GM19328 (cell line): ENCODE results near the gene HEATR5B.

Experiments
- ATAC-seq: cut with Tn5 transposase; IDR thresholded peaks from one replicate; pipeline ENCODE4 v1.9.1; 2021; ENCODE audit warnings: mild to moderate bottlenecking, moderate library complexity; ENCODE audit not compliant: unreplicated experiment

HEATR5B gene

GRCh38 chr2:37083873-37084794, at the start of gene HEATR5B, which contains the start of gene GPATCH11:
Gene HEATR5B, minus strand, starts transcription at chr2:37084372. Its CDS starts 958 bp downstream, at chr2:37083414.
Gene GPATCH11, plus strand, starts transcription at chr2:37084518. Its CDS starts 3,864 bp downstream, at chr2:37088382.
- peak; percentile 84 for ATAC-seq

GRCh38 chr2:37132914-37133313, 48.7 kb upstream of the HEATR5B start:
- no peak for ATAC-seq

GRCh38 chr2:37125416-37125815, 41.2 kb upstream of the HEATR5B start:
- no peak for ATAC-seq

GRCh38 chr2:37119157-37119556, 35.0 kb upstream of the HEATR5B start:
- ATAC-seq, result no peak

- no peak for ATAC-seq
These were observed 33.4 kb upstream of the HEATR5B start for GRCh38 chr2:37117566-37117965.

- ATAC-seq, result no peak
These were observed 27.8 kb upstream of the HEATR5B start for GRCh38 chr2:37111958-37112357.

GRCh38 chr2:37110306-37111212, 26.4 kb upstream of the HEATR5B start:
- no peak for ATAC-seq

- ATAC-seq, result no peak
These were observed 25.4 kb upstream of the HEATR5B start for GRCh38 chr2:37109523-37109922.

- no peak for ATAC-seq
These were observed 21.0 kb upstream of the HEATR5B start for GRCh38 chr2:37105150-37105549.

- ATAC-seq, result no peak
These were observed 20.0 kb upstream of the HEATR5B start for GRCh38 chr2:37104178-37104577.

GRCh38 chr2:37102588-37102987, 18.4 kb upstream of the HEATR5B start:
- ATAC-seq, result no peak

GRCh38 chr2:37100054-37100453, 15.9 kb upstream of the HEATR5B start:
- ATAC-seq, result no peak

- no peak for ATAC-seq
These were observed 14.4 kb upstream of the HEATR5B start for GRCh38 chr2:37098416-37099118.

GRCh38 chr2:37096568-37096967, 12.4 kb upstream of the HEATR5B start:
- ATAC-seq, result no peak

- peak; percentile 37 for ATAC-seq
These were observed 7.7 kb upstream of the HEATR5B start for GRCh38 chr2:37091873-37092272.

- peak; percentile 71 for ATAC-seq
These were observed 5.9 kb upstream of the HEATR5B start for GRCh38 chr2:37090019-37090477.

- no peak for ATAC-seq
These were observed 1.6 kb upstream of the HEATR5B start for GRCh38 chr2:37085731-37086147.

- no peak for ATAC-seq
These were observed 625 bp upstream of the HEATR5B start for GRCh38 chr2:37084797-37085196.

- ATAC-seq, result no peak
These were observed 3.5 kb downstream of the HEATR5B start for GRCh38 chr2:37080689-37081088.

GRCh38 chr2:37080266-37080665, 3.9 kb downstream of the HEATR5B start:
- no peak for ATAC-seq

- no peak for ATAC-seq
These were observed 13.2 kb downstream of the HEATR5B start for GRCh38 chr2:37070931-37071330.
